Fibroblast of lung (primary cell): ENCODE measurements around the gene WDR26.

Source experiments
- CTCF ChIP-seq, 2 donors: IDR thresholded peaks in 1 of 2; conservative IDR thresholded peaks in 1 of 2; 1 replicate in 1 of 2; 2 replicates in 1 of 2; pipeline ENCODE4 v1.5.1; 2011 to 2012; ENCODE audit warnings: low read length in 2 of 2, control low read depth in 1 of 2, inconsistent platforms in 1 of 2, low read depth in 1 of 2, mild to moderate bottlenecking in 1 of 2
- EZH2 ChIP-seq: IDR thresholded peaks from 2 replicates; pipeline ENCODE4 v1.5.1; 2012; ENCODE audit warnings: low read length, control low read depth, mild to moderate bottlenecking; ENCODE audit errors: missing control alignments

GRCh38 chr1:224481601-224482000 is 47.0 kb upstream of the WDR26 start:
- TF ChIP-seq CTCF (conservative IDR thresholded peaks at IDR 0.05 in 1 of 2, IDR thresholded peaks at IDR 0.05 in 1 of 2; ENCODE audit: low read depth in 1 of 2, low read length in 2 of 2): no peak
- no peak for TF ChIP-seq EZH2
